ENCODE results near the gene ZDHHC12. TPM values are rescaled to one million over a fixed set of nuclear protein-coding genes. Genes with fewer than 3 reads are reported as not detected.

ZDHHC12 gene
- total RNA-seq, 1 experiment from 2014 or later, result 39.7 TPM

GRCh38 chr9:128742401-128742800 lies 18.5 kb upstream of the ZDHHC12 start (continued):
- no peak for TF ChIP-seq AFF4 (CRISPR knock-in tag; IDR thresholded peaks at IDR 0.05; ENCODE audit: borderline replicate concordance)
- no peak for TF ChIP-seq ZNF671 (CRISPR knock-in tag; IDR thresholded peaks at IDR 0.05)

GRCh38 chr9:128735373-128735772 lies 11.4 kb upstream of the ZDHHC12 start:
- TF ChIP-seq ZNF425 (CRISPR knock-in tag; conservative IDR thresholded peaks at IDR 0.05), result no peak
- TF ChIP-seq ZNF317 (CRISPR knock-in tag; IDR thresholded peaks at IDR 0.05; ENCODE audit: borderline replicate concordance, low read depth), result no peak
- TF ChIP-seq GTF2I (CRISPR knock-in tag; conservative IDR thresholded peaks at IDR 0.05), result no peak
- no peak for ATAC-seq
- Mint-ChIP-seq H3K27ac (peak overlapping the region; percentile 31), H3K4me3 (no peak overlapping the region), H3K27me3 (ENCODE audit: low read depth) (no peaks in the 10 kb centered on the region), H3K36me3 (peaks cover 6% of the 10 kb centered on the region; the same call in 1 of the 2 replicates), H3K4me1 (peaks cover 2% of the 10 kb centered on the region; the same call in 1 of the 2 replicates), H3K9me3 (no peaks in the 10 kb centered on the region)
- no peak for DNase-seq (ENCODE audit: low spot score)
- CTCF ChIA-PET, result interaction anchor here (0.8 to 3.3 kb wide), 2 partner anchors 11 to 84 kb away, joined by 3 to 40 read pairs; partner anchors contain the start of gene ENDOG
- POLR2A ChIA-PET, result interaction anchor here (0.7 kb wide), 1 partner anchor 12 kb away, joined by 4 read pairs; no protein-coding TSS in a partner anchor

- CTCF ChIA-PET, result interaction anchor here (0.6 to 3.3 kb wide), 35 partner anchors 9 to 337 kb away, joined by 3 to 43 read pairs (median 5); partner anchors contain the start of genes ENDOG, PHYHD1, PKN3 and SH3GLB2
- no peak for TF ChIP-seq ZMAT4 (CRISPR knock-in tag; IDR thresholded peaks at IDR 0.05)
- TF ChIP-seq CTCF (IDR thresholded peaks at IDR 0.05), result peak; percentile 55
- TF ChIP-seq TCF7 (CRISPR knock-in tag; IDR thresholded peaks at IDR 0.05; ENCODE audit: low read depth), result no peak
- no peak for TF ChIP-seq TEAD4 (CRISPR knock-in tag; IDR thresholded peaks at IDR 0.05)
- no peak for TF ChIP-seq ZNF138 (CRISPR knock-in tag; conservative IDR thresholded peaks at IDR 0.05)
- TF ChIP-seq ZSCAN18 (CRISPR knock-in tag; IDR thresholded peaks at IDR 0.05), result no peak
- TF ChIP-seq ZNF396 (CRISPR knock-in tag; IDR thresholded peaks at IDR 0.05; ENCODE audit: borderline replicate concordance), result no peak
- no peak for TF ChIP-seq USF2 (CRISPR knock-in tag; IDR thresholded peaks at IDR 0.05)
- no peak for TF ChIP-seq HMGA2 (CRISPR knock-in tag; IDR thresholded peaks at IDR 0.05)
- no peak for TF ChIP-seq NFE2L1 (CRISPR knock-in tag; IDR thresholded peaks at IDR 0.05)
- no peak for TF ChIP-seq SMAD3 (CRISPR knock-in tag; IDR thresholded peaks at IDR 0.05; ENCODE audit: borderline replicate concordance)
- no peak for TF ChIP-seq NR1H2 (CRISPR knock-in tag; IDR thresholded peaks at IDR 0.05)
- TF ChIP-seq CDX4 (CRISPR knock-in tag; IDR thresholded peaks at IDR 0.05; ENCODE audit: borderline replicate concordance), result no peak
- TF ChIP-seq USF1 (CRISPR knock-in tag; IDR thresholded peaks at IDR 0.05), result no peak
- no peak; the same call in 1 of the 2 replicates for TF ChIP-seq ZNF423 (CRISPR knock-in tag; IDR thresholded peaks at IDR 0.05)
- TF ChIP-seq CREM (CRISPR knock-in tag; IDR thresholded peaks at IDR 0.05), result no peak
Observed at GRCh38 chr9:128733256-128733655, 9.3 kb upstream of the ZDHHC12 start.

More at GRCh38 chr9:128733256-128733655, 9.3 kb upstream of the ZDHHC12 start:
- peaks cover 6% of the 10 kb centered on the region; the same call in 1 of the 2 replicates for H3K36me3 Mint-ChIP-seq
- H3K27ac Mint-ChIP-seq, result peak overlapping the region; percentile 90
- H3K9me3 Mint-ChIP-seq, result no peaks in the 10 kb centered on the region
- peak; percentile 95 for DNase-seq (ENCODE audit: low spot score)
- H3K27me3 Mint-ChIP-seq (ENCODE audit: low read depth), result no peaks in the 10 kb centered on the region
- H3K4me1 Mint-ChIP-seq, result peaks cover 6% of the 10 kb centered on the region
- H3K4me3 Mint-ChIP-seq, result no peak overlapping the region
- POLR2A ChIA-PET, result interaction anchor here (1.7 kb wide), 1 partner anchor 9 kb away, joined by 7 read pairs; the partner anchor contains the start of gene ZDHHC12
- ATAC-seq, result peak; percentile 97
